ENCODE data around the gene EYA4.

EYA4 gene

DNA sequence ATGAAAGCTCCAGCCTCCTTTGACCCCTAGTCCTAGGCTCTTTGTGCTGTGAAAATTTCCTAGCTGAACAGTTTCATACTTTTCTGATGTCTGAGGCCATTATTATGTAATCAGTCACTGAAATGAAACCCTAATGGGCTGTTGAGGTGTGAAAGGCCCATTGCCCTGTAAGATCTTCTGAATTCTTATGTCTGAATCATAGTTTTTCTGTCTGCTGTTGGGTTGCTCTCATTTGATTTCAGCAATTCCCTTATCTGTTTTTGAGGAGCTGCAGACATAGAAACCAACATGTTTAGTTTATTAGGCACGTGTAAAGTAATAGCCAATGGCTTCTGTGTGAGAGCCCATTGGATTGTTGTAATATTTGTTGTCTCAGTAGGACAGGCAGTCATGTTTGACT, 118.1 kb downstream of the EYA4 start:
- no peak overlapping the region for H3K4me2 ChIP-seq (ENCODE audit: low read depth, low read length)
- TF ChIP-seq EZH2phosphoT487 (IDR thresholded peaks at IDR 0.05; ENCODE audit: low read length) (no peak), EZH2 (optimal IDR thresholded peaks at IDR 0.05; ENCODE audit: low read depth, low read length) (no peak)
- TF ChIP-seq, protein P1, sequence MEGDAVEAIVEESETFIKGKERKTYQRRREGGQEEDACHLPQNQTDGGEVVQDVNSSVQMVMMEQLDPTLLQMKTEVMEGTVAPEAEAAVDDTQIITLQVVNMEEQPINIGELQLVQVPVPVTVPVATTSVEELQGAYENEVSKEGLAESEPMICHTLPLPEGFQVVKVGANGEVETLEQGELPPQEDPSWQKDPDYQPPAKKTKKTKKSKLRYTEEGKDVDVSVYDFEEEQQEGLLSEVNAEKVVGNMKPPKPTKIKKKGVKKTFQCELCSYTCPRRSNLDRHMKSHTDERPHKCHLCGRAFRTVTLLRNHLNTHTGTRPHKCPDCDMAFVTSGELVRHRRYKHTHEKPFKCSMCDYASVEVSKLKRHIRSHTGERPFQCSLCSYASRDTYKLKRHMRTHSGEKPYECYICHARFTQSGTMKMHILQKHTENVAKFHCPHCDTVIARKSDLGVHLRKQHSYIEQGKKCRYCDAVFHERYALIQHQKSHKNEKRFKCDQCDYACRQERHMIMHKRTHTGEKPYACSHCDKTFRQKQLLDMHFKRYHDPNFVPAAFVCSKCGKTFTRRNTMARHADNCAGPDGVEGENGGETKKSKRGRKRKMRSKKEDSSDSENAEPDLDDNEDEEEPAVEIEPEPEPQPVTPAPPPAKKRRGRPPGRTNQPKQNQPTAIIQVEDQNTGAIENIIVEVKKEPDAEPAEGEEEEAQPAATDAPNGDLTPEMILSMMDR (IDR thresholded peaks at IDR 0.05; ENCODE audit: low read length), result no peak
- no peak overlapping the region for H3K27ac ChIP-seq (ENCODE audit: low read length)
- H3K9me2 ChIP-seq (replicated peaks; ENCODE audit: insufficient read depth, low read length), result no peaks in the 10 kb centered on the region
- no peaks in the 10 kb centered on the region for H3K36me3 ChIP-seq (replicated peaks; ENCODE audit: insufficient read depth, low read length)
- no peaks in the 10 kb centered on the region for H3F3A ChIP-seq (ENCODE audit: insufficient read depth, low read length)
- no peaks in the 10 kb centered on the region for H3K4me1 ChIP-seq (ENCODE audit: low read length)
- H4K20me1 ChIP-seq (ENCODE audit: insufficient read depth, low read length), result no peaks in the 10 kb centered on the region
- no peaks in the 10 kb centered on the region for H3K9me3 ChIP-seq (replicated peaks; ENCODE audit: insufficient read depth, low read length)
- no peak overlapping the region for H3K4me3 ChIP-seq (ENCODE audit: low read length)
- no peaks in the 10 kb centered on the region for H3K27me3 ChIP-seq (replicated peaks; ENCODE audit: insufficient read depth, low read length)
- H3K79me2 ChIP-seq (ENCODE audit: low read length), result no peaks in the 10 kb centered on the region
- H3K9ac ChIP-seq (ENCODE audit: low read length), result no peak overlapping the region
- no peak overlapping the region for H2AFZ ChIP-seq (ENCODE audit: low read length)
- no peak for DNase-seq

DNA sequence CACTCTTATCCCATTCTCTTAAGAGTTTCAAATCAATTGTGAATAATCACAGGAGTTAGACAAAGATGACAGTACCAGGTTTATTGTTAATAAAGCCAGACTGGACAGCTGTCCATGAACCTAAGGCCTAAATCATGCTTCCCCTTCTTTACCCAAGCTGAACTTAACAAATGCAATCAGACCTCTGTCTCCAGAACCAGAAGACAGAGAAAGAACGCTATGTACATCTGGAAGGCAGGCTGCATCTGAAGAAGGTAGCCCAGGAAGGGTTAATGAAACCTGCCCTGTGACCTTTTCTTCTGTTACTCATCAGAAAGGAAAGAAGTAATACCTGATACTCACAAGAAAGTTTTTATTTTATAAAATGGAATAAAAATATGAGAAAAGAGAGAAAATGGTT, 118.6 kb downstream of the EYA4 start:
- Histone ChIP-seq H2AFZ (ENCODE audit: low read length) (no peak overlapping the region), H3F3A (ENCODE audit: insufficient read depth, low read length) (no peaks in the 10 kb centered on the region), H3K9me3 (replicated peaks; ENCODE audit: insufficient read depth, low read length) (no peaks in the 10 kb centered on the region), H3K9ac (ENCODE audit: low read length) (no peak overlapping the region), H3K4me3 (ENCODE audit: low read length) (no peak overlapping the region), H4K20me1 (ENCODE audit: insufficient read depth, low read length) (no peaks in the 10 kb centered on the region), H3K36me3 (replicated peaks; ENCODE audit: insufficient read depth, low read length) (no peaks in the 10 kb centered on the region), H3K4me2 (ENCODE audit: low read depth, low read length) (no peak overlapping the region), H3K4me1 (ENCODE audit: low read length) (no peaks in the 10 kb centered on the region), H3K79me2 (ENCODE audit: low read length) (no peaks in the 10 kb centered on the region), H3K27ac (ENCODE audit: low read length) (no peak overlapping the region), H3K27me3 (replicated peaks; ENCODE audit: insufficient read depth, low read length) (no peaks in the 10 kb centered on the region), H3K9me2 (replicated peaks; ENCODE audit: insufficient read depth, low read length) (no peaks in the 10 kb centered on the region)
- TF ChIP-seq EZH2phosphoT487 (IDR thresholded peaks at IDR 0.05; ENCODE audit: low read length) (no peak), EZH2 (optimal IDR thresholded peaks at IDR 0.05; ENCODE audit: low read depth, low read length) (no peak)
- TF ChIP-seq, protein P1 (IDR thresholded peaks at IDR 0.05; ENCODE audit: low read length), result no peak
- DNase-seq, result no peak

DNA sequence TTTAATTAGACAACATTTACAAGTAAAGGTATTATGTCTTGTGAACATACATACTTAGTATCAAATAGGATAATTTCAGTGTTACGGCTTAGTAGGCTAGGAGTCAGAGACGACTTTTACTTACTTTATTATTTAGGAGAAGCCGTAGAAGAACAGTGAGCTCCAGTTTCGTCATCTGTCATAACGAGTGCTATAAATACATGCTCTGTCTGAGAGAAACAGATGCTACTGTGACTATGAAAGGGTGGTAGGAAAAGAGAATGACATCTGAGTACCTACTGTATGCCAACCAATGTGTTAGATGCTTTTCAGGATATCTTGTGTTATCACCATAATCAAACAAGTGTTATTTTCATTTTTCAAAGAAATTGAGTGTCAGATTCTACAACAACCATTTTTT, 119.0 kb downstream of the EYA4 start:
- H3K4me3 ChIP-seq (ENCODE audit: low read length), result no peak overlapping the region
- no peaks in the 10 kb centered on the region for H3K27me3 ChIP-seq (replicated peaks; ENCODE audit: insufficient read depth, low read length)
- TF ChIP-seq, protein P1 (IDR thresholded peaks at IDR 0.05; ENCODE audit: low read length), result no peak
- DNase-seq, result no peak
- no peaks in the 10 kb centered on the region for H3K9me3 ChIP-seq (replicated peaks; ENCODE audit: insufficient read depth, low read length)
- no peak overlapping the region for H3K27ac ChIP-seq (ENCODE audit: low read length)
- H4K20me1 ChIP-seq (ENCODE audit: insufficient read depth, low read length), result no peaks in the 10 kb centered on the region
- H3K79me2 ChIP-seq (ENCODE audit: low read length), result no peaks in the 10 kb centered on the region
- H2AFZ ChIP-seq (ENCODE audit: low read length), result no peak overlapping the region
- no peak overlapping the region for H3K4me2 ChIP-seq (ENCODE audit: low read depth, low read length)
- no peak overlapping the region for H3K9ac ChIP-seq (ENCODE audit: low read length)
- no peaks in the 10 kb centered on the region for H3F3A ChIP-seq (ENCODE audit: insufficient read depth, low read length)
- no peaks in the 10 kb centered on the region for H3K4me1 ChIP-seq (ENCODE audit: low read length)
- no peaks in the 10 kb centered on the region for H3K9me2 ChIP-seq (replicated peaks; ENCODE audit: insufficient read depth, low read length)
- H3K36me3 ChIP-seq (replicated peaks; ENCODE audit: insufficient read depth, low read length), result no peaks in the 10 kb centered on the region

Measured in MM.1S (cell line).